GM13977 (cell line): ENCODE data around the gene MLLT3.

Experiments used
- DNase-seq: peaks from one replicate; pipeline ENCODE4 v3.0.0; 2012; ENCODE audit warnings: low spot score
- in situ Hi-C: fragments of 300-500 bp; cut with MboI; formaldehyde crosslinking; loops from one replicate; pipeline ENCODE4 v1.12.0; 2022; ENCODE audit warnings: low sequenced_read_pairs, low pct_unique_long_range_greater_than_20kb, mixed read lengths, inconsistent platforms; ENCODE audit not compliant: unreplicated experiment
- TF ChIP-seq, protein P1 (sequence below): IDR thresholded peaks from 2 replicates; pipeline ENCODE4 v1.5.1; 2012; ENCODE audit warnings: mild to moderate bottlenecking, control low read depth; ENCODE audit not compliant: insufficient read depth; ENCODE audit errors: extremely low read depth, missing control alignments

Gene MLLT3

DNA sequence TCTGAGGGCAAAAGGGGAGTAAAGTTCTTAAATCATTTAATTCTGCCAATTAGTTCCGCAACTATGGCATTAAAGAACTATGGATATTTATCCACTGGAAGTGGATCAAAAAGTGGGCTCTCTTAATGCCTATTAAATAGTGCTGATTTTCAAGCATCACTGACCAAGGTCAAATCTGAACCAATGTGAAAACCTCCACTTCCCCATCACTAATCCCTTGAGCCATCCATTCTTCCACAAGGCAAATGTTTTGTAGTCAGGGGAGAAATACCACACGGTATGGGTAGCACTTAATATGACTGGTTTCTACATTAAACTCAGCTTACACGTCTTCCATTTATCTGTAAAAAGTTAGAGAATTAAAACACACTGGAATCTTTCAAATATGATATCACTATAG is 57.6 kb downstream of the MLLT3 start:
- TF ChIP-seq, protein P1, sequence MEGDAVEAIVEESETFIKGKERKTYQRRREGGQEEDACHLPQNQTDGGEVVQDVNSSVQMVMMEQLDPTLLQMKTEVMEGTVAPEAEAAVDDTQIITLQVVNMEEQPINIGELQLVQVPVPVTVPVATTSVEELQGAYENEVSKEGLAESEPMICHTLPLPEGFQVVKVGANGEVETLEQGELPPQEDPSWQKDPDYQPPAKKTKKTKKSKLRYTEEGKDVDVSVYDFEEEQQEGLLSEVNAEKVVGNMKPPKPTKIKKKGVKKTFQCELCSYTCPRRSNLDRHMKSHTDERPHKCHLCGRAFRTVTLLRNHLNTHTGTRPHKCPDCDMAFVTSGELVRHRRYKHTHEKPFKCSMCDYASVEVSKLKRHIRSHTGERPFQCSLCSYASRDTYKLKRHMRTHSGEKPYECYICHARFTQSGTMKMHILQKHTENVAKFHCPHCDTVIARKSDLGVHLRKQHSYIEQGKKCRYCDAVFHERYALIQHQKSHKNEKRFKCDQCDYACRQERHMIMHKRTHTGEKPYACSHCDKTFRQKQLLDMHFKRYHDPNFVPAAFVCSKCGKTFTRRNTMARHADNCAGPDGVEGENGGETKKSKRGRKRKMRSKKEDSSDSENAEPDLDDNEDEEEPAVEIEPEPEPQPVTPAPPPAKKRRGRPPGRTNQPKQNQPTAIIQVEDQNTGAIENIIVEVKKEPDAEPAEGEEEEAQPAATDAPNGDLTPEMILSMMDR, result no peak
- DNase-seq, result no peak
- in situ Hi-C loops, result loop anchor here (10.0 kb wide), 1 partner anchor 50 kb away; no protein-coding TSS in a partner anchor

DNA sequence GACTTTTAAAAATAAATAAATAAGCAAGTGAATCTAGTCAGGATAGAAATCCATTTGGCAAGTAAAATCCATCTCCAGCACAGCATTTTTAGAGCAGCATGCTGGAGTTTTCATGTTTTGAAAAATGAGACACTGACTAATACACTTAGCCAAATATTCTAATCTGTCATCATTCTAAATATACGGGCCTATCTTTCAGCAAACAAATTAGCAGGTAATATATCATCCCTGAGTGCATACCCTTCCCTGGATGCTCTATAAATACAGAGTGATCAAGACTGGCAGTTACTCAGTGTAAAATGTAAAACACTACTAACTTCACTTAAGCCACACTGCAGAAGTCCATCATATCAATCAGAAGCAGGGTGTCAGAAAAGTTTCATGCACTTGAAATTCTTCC is 58.4 kb downstream of the MLLT3 start:
- in situ Hi-C loops, result loop anchor here (10.0 kb wide), 1 partner anchor 51 kb away; no protein-coding TSS in a partner anchor
- TF ChIP-seq, protein P1, result no peak
- no peak for DNase-seq

DNA sequence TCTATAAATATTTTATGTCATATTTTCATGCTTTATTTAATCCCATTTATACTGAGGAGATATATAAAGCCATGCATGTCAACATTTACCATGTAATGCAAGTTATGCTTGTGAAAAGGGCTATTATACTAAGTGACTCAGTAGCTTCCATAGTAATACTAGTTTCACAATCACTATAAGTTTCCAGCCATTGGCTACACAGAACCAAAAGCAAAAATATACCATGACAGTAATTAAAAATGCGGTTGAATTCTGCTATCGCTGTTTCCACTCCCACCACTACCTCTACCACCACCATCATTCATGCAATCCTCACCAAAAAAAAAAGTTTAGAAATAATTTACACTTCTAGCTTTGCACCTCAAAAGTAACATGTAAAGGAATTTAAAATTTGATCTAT is 60.2 kb downstream of the MLLT3 start:
- in situ Hi-C loops, result loop anchor here (10.0 kb wide), 1 partner anchor 53 kb away; no protein-coding TSS in a partner anchor
- TF ChIP-seq, protein P1, result no peak
- no peak for DNase-seq

DNA sequence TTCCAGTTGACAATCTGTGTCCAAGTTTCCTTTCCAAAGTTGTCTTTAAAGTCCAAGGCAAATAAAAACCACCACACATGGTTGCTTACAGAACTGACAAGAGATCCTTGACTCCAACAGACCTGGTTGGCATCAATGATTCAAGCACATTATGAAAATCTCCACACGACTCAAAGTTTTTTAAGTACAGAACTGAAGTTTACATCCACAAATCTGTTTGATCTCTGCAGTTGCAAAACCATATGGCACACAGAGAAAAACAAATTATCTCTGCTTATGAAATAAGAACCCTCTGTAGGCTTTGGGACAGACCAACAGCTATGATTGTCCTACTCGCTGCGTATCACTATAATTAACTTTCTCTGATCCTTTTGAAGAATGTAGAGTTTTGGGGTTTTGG is 60.8 kb downstream of the MLLT3 start:
- no peak for DNase-seq
- in situ Hi-C loops, result loop anchor here (10.0 kb wide), 1 partner anchor 53 kb away; no protein-coding TSS in a partner anchor
- TF ChIP-seq, protein P1, result no peak

DNA sequence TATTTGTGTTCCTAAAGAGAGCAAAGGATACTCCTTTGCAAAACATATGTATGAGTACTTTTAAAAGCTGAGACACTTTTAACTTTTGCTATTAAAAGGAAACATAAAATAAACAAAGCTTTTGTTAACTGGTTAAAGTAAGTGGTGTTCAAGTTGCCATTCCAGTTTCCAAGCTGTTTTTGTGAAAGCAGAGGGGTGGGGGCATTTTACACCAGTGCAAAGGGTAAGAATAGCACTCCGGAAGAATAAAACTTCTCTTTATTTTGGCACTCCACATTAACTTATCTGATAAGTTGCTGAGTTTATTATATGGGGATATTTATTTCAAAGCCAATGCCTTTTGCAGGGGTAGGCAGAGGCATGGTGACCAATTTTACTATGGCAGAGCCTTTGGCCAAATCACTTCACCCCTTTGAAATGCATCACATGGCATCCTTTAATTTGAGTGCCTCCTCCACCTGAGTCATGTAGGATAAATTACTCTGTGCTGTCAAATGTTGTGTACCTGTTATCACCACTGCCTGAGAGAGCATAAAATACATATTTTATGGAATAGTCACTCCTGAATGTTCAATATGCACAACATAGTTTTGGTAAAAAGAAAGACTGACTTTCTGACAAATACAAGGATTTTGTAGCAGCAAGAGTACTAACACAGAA is 62.9 kb downstream of the MLLT3 start:
- in situ Hi-C loops, result no loop called here
- no peak for DNase-seq
- TF ChIP-seq, protein P1, result no peak

DNA sequence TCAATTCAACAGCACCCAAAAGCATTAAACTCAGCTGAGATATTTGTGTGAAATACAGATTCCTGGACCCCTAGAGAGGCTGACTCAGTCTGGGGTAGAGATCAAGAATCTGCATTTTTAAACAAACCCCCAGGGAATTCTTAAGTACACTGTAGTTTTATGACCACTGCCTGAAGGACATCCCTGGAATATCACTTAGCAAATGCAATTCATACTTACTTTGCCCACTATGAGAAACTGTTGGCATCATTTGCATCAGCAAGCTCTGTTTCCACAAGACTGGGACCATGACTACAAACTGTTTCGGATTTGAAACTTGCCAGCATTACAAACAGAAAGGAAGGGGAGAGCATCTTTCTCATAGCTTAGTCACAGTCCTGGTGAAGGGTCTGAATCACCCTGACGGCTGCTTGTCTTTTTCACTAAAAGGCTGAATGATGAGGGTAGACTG is 63.7 kb downstream of the MLLT3 start:
- in situ Hi-C loops, result no loop called here
- TF ChIP-seq, protein P1, result no peak

More for the DNA sequence above, 63.7 kb downstream of the MLLT3 start:
- no peak for DNase-seq
